Retinal pigment epithelial cell (primary cell): Measurements from ENCODE around the gene LTC4S.

ENCODE experiments used
- DNase-seq: peaks from one replicate; pipeline ENCODE4 v3.0.0-alpha.2; 2010; ENCODE audit warnings: low read depth
- H3K4me3 ChIP-seq: 2 replicates; pipeline ENCODE4 v1.5.1; 2011; ENCODE audit warnings: mild to moderate bottlenecking, low read length, control low read depth, moderate library complexity
- TF ChIP-seq, protein P1 (sequence below): conservative IDR thresholded peaks from 2 replicates; pipeline ENCODE4 v1.5.1; 2011; ENCODE audit warnings: low read depth, low read length, control low read depth, inconsistent platforms

Gene LTC4S

DNA sequence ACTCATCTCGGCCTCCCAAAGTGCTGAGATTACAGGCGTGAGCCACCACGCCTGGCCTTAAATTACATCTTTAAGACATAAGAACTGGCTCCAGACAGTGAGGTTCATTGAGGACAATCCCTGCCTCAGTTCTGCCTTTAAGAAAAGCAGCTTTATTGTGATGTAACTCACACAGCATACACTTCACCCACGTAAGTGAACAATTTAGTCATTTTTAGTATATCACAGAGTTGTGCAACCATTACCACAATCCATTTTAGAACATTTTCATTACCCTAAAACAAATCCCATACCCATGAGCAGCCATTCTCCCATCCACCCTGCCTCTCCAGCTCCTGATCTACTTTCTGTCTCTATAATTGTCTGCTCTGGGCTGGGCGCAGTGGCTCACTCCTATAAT is 24.0 kb upstream of the LTC4S start:
- H3K4me3 ChIP-seq, result no peak overlapping the region
- DNase-seq, result no peak
- TF ChIP-seq, protein P1, sequence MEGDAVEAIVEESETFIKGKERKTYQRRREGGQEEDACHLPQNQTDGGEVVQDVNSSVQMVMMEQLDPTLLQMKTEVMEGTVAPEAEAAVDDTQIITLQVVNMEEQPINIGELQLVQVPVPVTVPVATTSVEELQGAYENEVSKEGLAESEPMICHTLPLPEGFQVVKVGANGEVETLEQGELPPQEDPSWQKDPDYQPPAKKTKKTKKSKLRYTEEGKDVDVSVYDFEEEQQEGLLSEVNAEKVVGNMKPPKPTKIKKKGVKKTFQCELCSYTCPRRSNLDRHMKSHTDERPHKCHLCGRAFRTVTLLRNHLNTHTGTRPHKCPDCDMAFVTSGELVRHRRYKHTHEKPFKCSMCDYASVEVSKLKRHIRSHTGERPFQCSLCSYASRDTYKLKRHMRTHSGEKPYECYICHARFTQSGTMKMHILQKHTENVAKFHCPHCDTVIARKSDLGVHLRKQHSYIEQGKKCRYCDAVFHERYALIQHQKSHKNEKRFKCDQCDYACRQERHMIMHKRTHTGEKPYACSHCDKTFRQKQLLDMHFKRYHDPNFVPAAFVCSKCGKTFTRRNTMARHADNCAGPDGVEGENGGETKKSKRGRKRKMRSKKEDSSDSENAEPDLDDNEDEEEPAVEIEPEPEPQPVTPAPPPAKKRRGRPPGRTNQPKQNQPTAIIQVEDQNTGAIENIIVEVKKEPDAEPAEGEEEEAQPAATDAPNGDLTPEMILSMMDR, result no peak

DNA sequence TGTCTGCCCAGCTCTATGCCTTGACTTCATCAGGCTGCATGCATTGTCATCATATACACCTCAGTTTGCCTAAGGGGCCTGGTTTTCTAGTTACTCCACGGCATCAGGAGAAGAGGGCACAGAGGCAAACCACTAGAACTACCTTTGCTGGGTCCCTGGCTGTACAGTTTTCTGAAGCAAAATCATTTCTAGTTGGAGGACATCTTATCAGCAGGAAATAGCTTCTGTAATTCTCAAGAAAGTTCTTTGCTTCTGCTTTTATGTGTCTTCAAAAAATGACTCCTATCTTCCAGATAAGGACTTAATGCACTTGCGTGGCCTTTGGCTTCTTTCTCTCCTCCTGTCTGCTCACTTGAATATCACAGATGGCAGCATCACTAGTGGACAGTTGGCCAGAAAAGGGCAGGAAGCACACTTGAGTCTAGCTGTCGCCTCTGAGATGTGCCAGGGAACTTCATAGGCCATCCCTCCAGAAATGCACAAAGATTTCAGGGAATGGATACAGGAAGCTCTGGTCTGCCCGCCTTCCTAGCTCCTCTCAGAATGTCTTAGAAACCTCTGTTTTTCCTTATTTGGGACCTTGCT is 22.4 kb upstream of the LTC4S start:
- H3K4me3 ChIP-seq, result no peak overlapping the region
- TF ChIP-seq, protein P1, result no peak
- DNase-seq, result no peak

DNA sequence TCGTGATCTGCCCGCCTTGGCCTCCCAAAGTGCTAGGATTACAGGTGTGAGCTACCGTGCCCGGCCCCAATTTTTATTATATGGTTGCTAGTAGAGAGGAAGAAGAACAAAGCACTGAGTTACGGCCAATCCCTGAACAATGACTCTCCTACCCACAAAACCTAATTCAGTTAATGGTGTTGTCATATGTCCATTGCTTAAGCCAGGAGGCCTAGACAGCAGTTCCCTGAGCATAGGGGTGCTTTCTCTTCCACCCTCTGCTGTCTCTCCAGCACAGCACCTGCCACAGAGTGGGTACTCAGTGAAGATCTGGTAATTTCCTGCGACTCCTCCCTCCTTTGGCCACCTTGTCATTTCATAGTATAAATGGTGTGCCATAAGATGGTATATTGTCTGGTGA is 21.4 kb upstream of the LTC4S start:
- TF ChIP-seq, protein P1, result no peak

DNA sequence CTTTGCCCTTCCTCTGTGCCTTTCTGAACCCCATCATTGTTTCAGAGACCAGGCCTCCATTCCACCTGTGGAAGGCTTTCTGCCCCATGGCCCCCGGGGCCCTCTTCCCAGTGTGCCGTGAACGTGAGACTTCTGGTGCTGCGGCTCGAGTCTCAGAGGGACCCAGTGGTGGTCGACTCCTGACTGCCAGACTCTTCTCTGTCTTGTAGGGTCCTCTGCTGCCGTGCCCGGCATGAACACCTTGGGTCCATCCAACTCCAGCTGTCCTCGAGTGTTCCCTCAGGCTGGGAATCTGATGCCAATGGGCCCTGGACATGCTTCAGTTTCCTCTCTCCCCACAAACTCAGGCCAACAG is 20.1 kb upstream of the LTC4S start:
- DNase-seq, result no peak
- TF ChIP-seq, protein P1, result no peak
- no peak overlapping the region for H3K4me3 ChIP-seq

More for the DNA sequence above, 21.4 kb upstream of the LTC4S start:
- no peak overlapping the region for H3K4me3 ChIP-seq
- no peak for DNase-seq

DNA sequence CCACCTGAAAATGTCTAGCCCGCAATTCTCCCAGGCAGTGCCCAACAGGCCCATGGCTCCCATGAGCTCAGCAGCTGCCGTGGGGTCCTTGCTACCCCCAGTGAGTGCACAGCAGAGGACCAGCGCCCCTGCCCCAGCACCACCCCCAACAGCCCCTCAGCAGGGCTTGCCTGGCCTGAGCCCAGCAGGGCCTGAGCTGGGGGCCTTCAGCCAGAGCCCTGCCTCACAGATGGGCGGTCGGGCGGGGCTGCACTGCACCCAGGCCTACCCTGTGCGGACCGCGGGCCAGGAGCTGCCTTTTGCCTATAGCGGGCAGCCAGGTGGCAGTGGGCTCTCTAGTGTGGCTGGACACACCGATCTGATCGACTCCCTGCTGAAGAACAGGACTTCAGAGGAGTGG is 19.3 kb upstream of the LTC4S start:
- DNase-seq, result no peak
- TF ChIP-seq, protein P1, result no peak
- no peak overlapping the region for H3K4me3 ChIP-seq

GRCh38 chr5:179776411-179776938 is 17.3 kb upstream of the LTC4S start:
- no peak overlapping the region for H3K4me3 ChIP-seq
- TF ChIP-seq, protein P1, result no peak
- DNase-seq, result no peak

- H3K4me3 ChIP-seq, result no peak overlapping the region
- TF ChIP-seq, protein P1, result no peak
- no peak for DNase-seq
Measured at GRCh38 chr5:179777456-179777855, 16.3 kb upstream of the LTC4S start.
